Cardiac muscle cell (in vitro differentiated cells and primary cell): ENCODE measurements around the gene KCTD8. TPM values are rescaled to one million over a fixed set of nuclear protein-coding genes. Genes with fewer than 3 reads are reported as not detected.
"Not testable (repeated sequence)": the region's sequence is repeated elsewhere in the genome, so short reads cannot be mapped to it uniquely, and the experiment has no call there.

Source experiments
- DNase-seq, 2 donors: peaks; one replicate each; pipeline versions ENCODE4 v3.0.0 to v3.0.0-alpha.2; 2010 to 2017; ENCODE audit warnings: low read depth in 1 of 2, low spot score in 1 of 2
- H3K27ac ChIP-seq: fragments of 200-600 bp; sonication (generic); 2 replicates; pipeline ENCODE4 v1.5.1; 2016
- H3K27me3 ChIP-seq: fragments of 200-600 bp; sonication (generic); 2 replicates; pipeline ENCODE4 v1.6.0; 2016; ENCODE audit warnings: control low read depth
- H3K36me3 ChIP-seq: fragments of 200-600 bp; sonication (generic); 2 replicates; pipeline ENCODE4 v1.5.1; 2016; ENCODE audit warnings: control low read depth
- H3K4me1 ChIP-seq: fragments of 200-600 bp; sonication (generic); 2 replicates; pipeline ENCODE4 v1.8.1; 2017; ENCODE audit warnings: low read depth, mild to moderate bottlenecking, mixed run types
- H3K4me3 ChIP-seq: fragments of 200-600 bp; sonication (generic); 2 replicates; pipeline ENCODE4 v1.5.1; 2016; ENCODE audit warnings: mild to moderate bottlenecking
- H3K9me3 ChIP-seq: fragments of 200-600 bp; sonication (generic); 2 replicates; pipeline ENCODE4 v1.5.1; 2017; ENCODE audit warnings: low read depth, mild to moderate bottlenecking, control low read depth
- CTCF ChIP-seq: IDR thresholded peaks from 2 replicates; pipeline ENCODE4 v1.5.1; 2012; ENCODE audit warnings: low read depth, mild to moderate bottlenecking, low read length
- polyA plus RNA-seq: library from polyadenylated mRNA; unstranded; fragments of >200 nt; fragmentation: Nextera tagmentation; extraction: Ambion mirVana; gene quantifications from 2 replicates; pipeline ENCODE4 v1.2.1, GENCODE V29; 2016
- total RNA-seq: library from RNA; depleted of rRNA; stranded (reverse); fragments of >200 nt; gene quantifications from 2 replicates; pipeline ENCODE4 v1.2.3, GENCODE V29; 2016

Gene KCTD8
- total and polyA plus RNA-seq, 2 experiments from 2014 or later = 1.3 to 3.0 TPM

- no peak for TF ChIP-seq CTCF
- no peak for DNase-seq
- Histone ChIP-seq H3K27me3 (no peaks in the 10 kb centered on the region), H3K9me3 (peaks cover 3% of the 10 kb centered on the region), H3K4me1 (no peaks in the 10 kb centered on the region), H3K27ac (no peak overlapping the region), H3K4me3 (no peak overlapping the region), H3K36me3 (no peaks in the 10 kb centered on the region)
These were observed 262.3 kb downstream of the KCTD8 start for GRCh38 chr4:44186096-44186849.

GRCh38 chr4:44181491-44182349 lies 266.9 kb downstream of the KCTD8 start:
- not testable (repeated sequence) for H3K27ac ChIP-seq

GRCh38 chr4:44167766-44168165 lies 280.8 kb downstream of the KCTD8 start:
- not testable (repeated sequence) for H3K27me3 ChIP-seq, H3K36me3 ChIP-seq, H3K4me1 ChIP-seq, DNase-seq, H3K27ac ChIP-seq, H3K4me3 ChIP-seq, H3K9me3 ChIP-seq

More at GRCh38 chr4:44181491-44182349, 266.9 kb downstream of the KCTD8 start:
- not testable (repeated sequence) for H3K27me3 ChIP-seq, H3K4me1 ChIP-seq, H3K9me3 ChIP-seq, DNase-seq, H3K4me3 ChIP-seq, H3K36me3 ChIP-seq

- no peak for DNase-seq
- H3K9me3 ChIP-seq = no peaks in the 10 kb centered on the region
- no peak for TF ChIP-seq CTCF
- H3K4me1 ChIP-seq = no peaks in the 10 kb centered on the region
- no peaks in the 10 kb centered on the region for H3K36me3 ChIP-seq
- H3K27ac ChIP-seq = no peak overlapping the region
- H3K27me3 ChIP-seq = no peaks in the 10 kb centered on the region
- no peak overlapping the region for H3K4me3 ChIP-seq
These were observed 282.7 kb downstream of the KCTD8 start for GRCh38 chr4:44165938-44166337.

GRCh38 chr4:44162538-44163270 lies 285.9 kb downstream of the KCTD8 start:
- H3K36me3 ChIP-seq = no peaks in the 10 kb centered on the region
- TF ChIP-seq CTCF = no peak
- no peak for DNase-seq
- H3K9me3 ChIP-seq = no peaks in the 10 kb centered on the region
- H3K4me1 ChIP-seq = no peaks in the 10 kb centered on the region
- no peaks in the 10 kb centered on the region for H3K27me3 ChIP-seq
- no peak overlapping the region for H3K27ac ChIP-seq
- no peak overlapping the region for H3K4me3 ChIP-seq

- no peaks in the 10 kb centered on the region for H3K36me3 ChIP-seq
- H3K27ac ChIP-seq = no peak overlapping the region
- no peaks in the 10 kb centered on the region for H3K27me3 ChIP-seq
- TF ChIP-seq CTCF = no peak
- H3K4me3 ChIP-seq = no peak overlapping the region
- DNase-seq = no peak
- H3K4me1 ChIP-seq = no peaks in the 10 kb centered on the region
- H3K9me3 ChIP-seq = no peaks in the 10 kb centered on the region
These were observed 286.9 kb downstream of the KCTD8 start for GRCh38 chr4:44161756-44162155.
